GM23338 (cell line): ENCODE measurements around the gene SRSF4. TPM values are rescaled to one million over a fixed set of nuclear protein-coding genes. Genes with fewer than 3 reads are reported as not detected.
A peak's percentile ranks its signal among the peaks of the same experiment; 100 is the strongest.

Experiments used
- ATAC-seq: fragments of 200-7000 bp; cut with Tn5 transposase; 3 replicates; pipeline ENCODE4 v1.9.1; 2020
- DNase-seq: peaks from one replicate; pipeline ENCODE4 v3.0.0-alpha.2; 2015; ENCODE audit warnings: low spot score
- H2AFZ ChIP-seq: fragments of 200-600 bp; sonication (generic); 2 replicates; pipeline ENCODE4 v1.8.0; 2016; ENCODE audit warnings: antibody characterized with exemption, mild to moderate bottlenecking, moderate library complexity
- H3F3A ChIP-seq: fragments of 200-600 bp; sonication (generic); replicated peaks from 2 replicates; pipeline ENCODE4 v1.8.0; 2017; ENCODE audit warnings: antibody characterized with exemption, mixed run types, low read depth
- H3K27ac ChIP-seq: fragments of 200-600 bp; sonication (generic); 2 replicates; pipeline ENCODE4 v1.6.1; 2016; ENCODE audit warnings: low read depth
- H3K27me3 ChIP-seq: fragments of 200-600 bp; sonication (generic); 2 replicates; pipeline ENCODE4 v1.8.0; 2016; ENCODE audit warnings: mild to moderate bottlenecking, mixed run types, moderate library complexity; ENCODE audit not compliant: insufficient read depth
- H3K36me3 ChIP-seq: fragments of 200-600 bp; sonication (generic); 2 replicates; pipeline ENCODE4 v1.8.0; 2016; ENCODE audit warnings: mild to moderate bottlenecking; ENCODE audit not compliant: insufficient read depth
- H3K4me1 ChIP-seq: fragments of 200-600 bp; sonication (generic); 2 replicates; pipeline ENCODE4 v1.8.0; 2016; ENCODE audit warnings: mild to moderate bottlenecking, moderate library complexity; ENCODE audit not compliant: insufficient read depth
- H3K4me2 ChIP-seq: fragments of 200-600 bp; sonication (generic); 2 replicates; pipeline ENCODE4 v1.7.1; 2017; ENCODE audit warnings: mixed run types
- H3K4me3 ChIP-seq: fragments of 200-600 bp; sonication (generic); 2 replicates; pipeline ENCODE4 v1.6.1; 2016; ENCODE audit warnings: mixed run types
- H3K79me2 ChIP-seq: fragments of 200-600 bp; sonication (generic); replicated peaks from 2 replicates; pipeline ENCODE4 v1.8.0; 2017; ENCODE audit warnings: mild to moderate bottlenecking; ENCODE audit not compliant: insufficient read depth
- H3K9me2 ChIP-seq: fragments of 200-600 bp; sonication (generic); 2 replicates; pipeline ENCODE4 v1.8.0; 2017; ENCODE audit not compliant: insufficient read depth
- H4K20me1 ChIP-seq: fragments of 200-600 bp; sonication (generic); replicated peaks from 2 replicates; pipeline ENCODE4 v1.8.0; 2017; ENCODE audit warnings: mild to moderate bottlenecking; ENCODE audit not compliant: insufficient read depth
- H3K27ac Mint-ChIP-seq: 2 replicates; pipeline ENCODE4 v1.8.0; 2020; ENCODE audit warnings: inconsistent platforms, mild to moderate bottlenecking, moderate library complexity, mixed read lengths
- H3K27me3 Mint-ChIP-seq: 3 replicates; pipeline ENCODE4 v1.8.0; 2022; ENCODE audit warnings: low read depth, mild to moderate bottlenecking, moderate library complexity, mixed read lengths, inconsistent platforms; ENCODE audit not compliant: insufficient read depth, poor library complexity
- H3K36me3 Mint-ChIP-seq: 3 replicates; pipeline ENCODE4 v1.8.0; 2021; ENCODE audit warnings: low read depth, mild to moderate bottlenecking, inconsistent platforms, moderate library complexity, mixed read lengths
- H3K4me1 Mint-ChIP-seq: 3 replicates; pipeline ENCODE4 v1.8.0; 2020; ENCODE audit warnings: mild to moderate bottlenecking, inconsistent platforms, mixed read lengths
- H3K4me3 Mint-ChIP-seq: 3 replicates; pipeline ENCODE4 v1.8.0; 2021; ENCODE audit warnings: moderate library complexity, mild to moderate bottlenecking, inconsistent platforms, mixed read lengths
- H3K9me3 Mint-ChIP-seq: 3 replicates; pipeline ENCODE4 v1.8.0; 2020; ENCODE audit warnings: moderate library complexity, mild to moderate bottlenecking, inconsistent platforms, mixed read lengths
- CREB1 ChIP-seq: fragments of 250-450 bp; sonication (Bioruptor Pico); IDR thresholded peaks from 2 replicates; pipeline ENCODE4 v1.5.0; 2020; ENCODE audit warnings: low read depth, mild to moderate bottlenecking, moderate library complexity
- EZH2 ChIP-seq: fragments of 200-600 bp; sonication (generic); IDR thresholded peaks from one replicate; pipeline ENCODE4 v1.8.0; 2017; ENCODE audit warnings: antibody characterized with exemption, mild to moderate bottlenecking, low read depth; ENCODE audit not compliant: unreplicated experiment
- EZH2phosphoT487 ChIP-seq: fragments of 200-600 bp; sonication (generic); IDR thresholded peaks from one replicate; pipeline ENCODE4 v1.8.1; 2018; ENCODE audit warnings: antibody characterized with exemption; ENCODE audit not compliant: unreplicated experiment
- JUNB ChIP-seq: IDR thresholded peaks from one replicate; pipeline ENCODE4 v1.6.1; 2016; ENCODE audit warnings: antibody characterized with exemption; ENCODE audit not compliant: unreplicated experiment
- NANOG ChIP-seq: IDR thresholded peaks from 2 replicates; pipeline ENCODE4 v1.6.1; 2016; ENCODE audit warnings: antibody characterized with exemption, borderline replicate concordance
- POLR2AphosphoS5 ChIP-seq: IDR thresholded peaks from 2 replicates; pipeline ENCODE4 v1.6.1; 2016; ENCODE audit warnings: antibody characterized with exemption, low read depth
- STAT1 ChIP-seq: IDR thresholded peaks from one replicate; pipeline ENCODE4 v1.6.1; 2016; ENCODE audit warnings: antibody characterized with exemption; ENCODE audit not compliant: unreplicated experiment
- ZNF114 ChIP-seq: fragments of 250-450 bp; sonication (Bioruptor Pico); IDR thresholded peaks from 2 replicates; pipeline ENCODE4 v1.5.0; 2020; ENCODE audit warnings: mild to moderate bottlenecking, moderate library complexity
- ZNF331 ChIP-seq: fragments of 250-450 bp; sonication (Bioruptor Pico); IDR thresholded peaks from 2 replicates; pipeline ENCODE4 v1.5.0; 2020; ENCODE audit warnings: low read depth, mild to moderate bottlenecking, moderate library complexity
- polyA plus RNA-seq: library from polyadenylated mRNA; unstranded; fragments of >200 nt; fragmentation: Nextera tagmentation; extraction: Ambion mirVana; gene quantifications from 2 replicates; pipeline ENCODE4 v1.2.1, GENCODE V29; 2016
- total RNA-seq: library from RNA; depleted of rRNA; stranded (reverse); fragments of >200 nt; shearing (Covaris generic); gene quantifications from 2 replicates; pipeline ENCODE4 v1.2.3, GENCODE V29; 2014
- TF ChIP-seq, protein P1 (sequence below): IDR thresholded peaks from 2 replicates; pipeline ENCODE4 v1.6.1; 2016; ENCODE audit warnings: antibody characterized with exemption
- TF ChIP-seq, protein P2 (sequence below): fragments of 250-450 bp; sonication (Bioruptor Pico); IDR thresholded peaks from 2 replicates; pipeline ENCODE4 v1.5.0; 2020; ENCODE audit warnings: mild to moderate bottlenecking, moderate library complexity
- TF ChIP-seq, protein P3 (sequence below), 2 experiments: fragments of 200-600 bp in 1 of 2; sonication (generic) in 1 of 2; conservative IDR thresholded peaks; 2 replicates each; pipeline versions ENCODE4 v1.5.1 to v1.6.1; 2016 to 2017; ENCODE audit warnings: antibody characterized with exemption in 2 of 2, low read depth in 2 of 2, mild to moderate bottlenecking in 2 of 2, moderate library complexity in 1 of 2
- TF ChIP-seq, protein P4 (sequence below): IDR thresholded peaks from one replicate; pipeline ENCODE4 v1.6.1; 2018; ENCODE audit warnings: antibody characterized with exemption; ENCODE audit not compliant: unreplicated experiment

Gene SRSF4
- total and polyA plus RNA-seq, 2 experiments from 2014 or later, result 58.4 to 98.3 TPM

DNA sequence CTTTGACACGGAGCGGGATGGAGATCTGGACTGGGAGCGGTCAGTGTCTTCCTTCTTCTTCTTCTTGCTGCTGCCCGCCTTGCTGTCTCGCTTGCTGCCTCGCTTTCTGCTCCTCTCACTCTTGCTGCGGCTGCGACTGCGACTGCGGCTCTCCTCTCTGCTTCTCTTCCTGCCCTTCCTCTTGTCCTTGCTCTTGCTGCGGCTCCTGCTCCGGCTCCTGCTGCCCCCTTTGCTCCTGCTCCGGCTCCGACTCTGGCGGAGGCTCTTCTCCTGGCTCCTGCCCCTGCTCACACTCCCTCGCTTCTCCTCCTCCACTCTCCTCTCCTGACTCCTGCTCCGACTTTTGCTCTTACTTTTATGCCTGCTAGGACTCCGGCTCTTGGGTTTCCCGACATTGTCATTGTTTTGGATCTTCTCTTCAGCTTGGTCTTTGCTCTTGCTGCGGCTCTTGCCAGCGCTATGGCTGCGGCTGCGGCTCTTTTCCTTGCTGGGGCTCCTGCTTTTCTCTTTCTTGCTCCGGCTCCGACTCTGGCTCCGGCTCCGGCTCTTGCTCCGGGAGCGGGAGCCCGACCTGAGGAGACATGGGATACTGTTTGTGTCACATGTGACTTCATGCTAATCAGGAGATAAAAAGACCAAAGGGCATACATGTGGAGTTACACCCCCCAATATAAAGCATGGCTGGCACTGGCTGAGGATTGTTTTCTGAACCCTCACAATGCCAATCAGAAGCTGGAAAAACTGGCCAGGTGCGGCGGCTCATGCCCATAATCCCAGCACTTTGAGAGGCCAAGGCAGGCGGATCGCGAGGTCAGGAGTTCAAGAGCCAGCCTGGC lies 32.8 kb downstream of the SRSF4 start:
- Mint-ChIP-seq H3K27ac (no peak overlapping the region), H3K9me3 (no peaks in the 10 kb centered on the region; the same call in 2 of the 3 replicates), H3K27me3 (peaks cover 6% of the 10 kb centered on the region), H3K4me1 (no peaks in the 10 kb centered on the region; the same call in 2 of the 3 replicates), H3K36me3 (peaks cover 93% of the 10 kb centered on the region), H3K4me3 (no peak overlapping the region)
- Histone ChIP-seq H3F3A (0 out of 2 replicates have a peak, but pooled peaks cover 13% of the 10 kb centered on the region), H2AFZ (no peak overlapping the region), H3K9me2 (no peaks in the 10 kb centered on the region), H4K20me1 (peaks cover 21% of the 10 kb centered on the region), H3K27me3 (no peaks in the 10 kb centered on the region), H3K27ac (0 out of 2 replicates have a peak overlapping the region, but pooled peaks have one; percentile 69), H3K4me1 (no peaks in the 10 kb centered on the region), H3K79me2 (0 out of 2 replicates have a peak, but pooled peaks cover 2% of the 10 kb centered on the region), H3K4me3 (no peak overlapping the region), H3K4me2 (no peak overlapping the region), H3K36me3 (peaks cover 62% of the 10 kb centered on the region)
- ATAC-seq, result no peak
- TF ChIP-seq, protein P1, sequence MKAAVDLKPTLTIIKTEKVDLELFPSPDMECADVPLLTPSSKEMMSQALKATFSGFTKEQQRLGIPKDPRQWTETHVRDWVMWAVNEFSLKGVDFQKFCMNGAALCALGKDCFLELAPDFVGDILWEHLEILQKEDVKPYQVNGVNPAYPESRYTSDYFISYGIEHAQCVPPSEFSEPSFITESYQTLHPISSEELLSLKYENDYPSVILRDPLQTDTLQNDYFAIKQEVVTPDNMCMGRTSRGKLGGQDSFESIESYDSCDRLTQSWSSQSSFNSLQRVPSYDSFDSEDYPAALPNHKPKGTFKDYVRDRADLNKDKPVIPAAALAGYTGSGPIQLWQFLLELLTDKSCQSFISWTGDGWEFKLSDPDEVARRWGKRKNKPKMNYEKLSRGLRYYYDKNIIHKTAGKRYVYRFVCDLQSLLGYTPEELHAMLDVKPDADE, result no peak
- no peak for TF ChIP-seq JUNB
- no peak for TF ChIP-seq EZH2phosphoT487
- no peak for TF ChIP-seq NANOG
- TF ChIP-seq, protein P2, sequence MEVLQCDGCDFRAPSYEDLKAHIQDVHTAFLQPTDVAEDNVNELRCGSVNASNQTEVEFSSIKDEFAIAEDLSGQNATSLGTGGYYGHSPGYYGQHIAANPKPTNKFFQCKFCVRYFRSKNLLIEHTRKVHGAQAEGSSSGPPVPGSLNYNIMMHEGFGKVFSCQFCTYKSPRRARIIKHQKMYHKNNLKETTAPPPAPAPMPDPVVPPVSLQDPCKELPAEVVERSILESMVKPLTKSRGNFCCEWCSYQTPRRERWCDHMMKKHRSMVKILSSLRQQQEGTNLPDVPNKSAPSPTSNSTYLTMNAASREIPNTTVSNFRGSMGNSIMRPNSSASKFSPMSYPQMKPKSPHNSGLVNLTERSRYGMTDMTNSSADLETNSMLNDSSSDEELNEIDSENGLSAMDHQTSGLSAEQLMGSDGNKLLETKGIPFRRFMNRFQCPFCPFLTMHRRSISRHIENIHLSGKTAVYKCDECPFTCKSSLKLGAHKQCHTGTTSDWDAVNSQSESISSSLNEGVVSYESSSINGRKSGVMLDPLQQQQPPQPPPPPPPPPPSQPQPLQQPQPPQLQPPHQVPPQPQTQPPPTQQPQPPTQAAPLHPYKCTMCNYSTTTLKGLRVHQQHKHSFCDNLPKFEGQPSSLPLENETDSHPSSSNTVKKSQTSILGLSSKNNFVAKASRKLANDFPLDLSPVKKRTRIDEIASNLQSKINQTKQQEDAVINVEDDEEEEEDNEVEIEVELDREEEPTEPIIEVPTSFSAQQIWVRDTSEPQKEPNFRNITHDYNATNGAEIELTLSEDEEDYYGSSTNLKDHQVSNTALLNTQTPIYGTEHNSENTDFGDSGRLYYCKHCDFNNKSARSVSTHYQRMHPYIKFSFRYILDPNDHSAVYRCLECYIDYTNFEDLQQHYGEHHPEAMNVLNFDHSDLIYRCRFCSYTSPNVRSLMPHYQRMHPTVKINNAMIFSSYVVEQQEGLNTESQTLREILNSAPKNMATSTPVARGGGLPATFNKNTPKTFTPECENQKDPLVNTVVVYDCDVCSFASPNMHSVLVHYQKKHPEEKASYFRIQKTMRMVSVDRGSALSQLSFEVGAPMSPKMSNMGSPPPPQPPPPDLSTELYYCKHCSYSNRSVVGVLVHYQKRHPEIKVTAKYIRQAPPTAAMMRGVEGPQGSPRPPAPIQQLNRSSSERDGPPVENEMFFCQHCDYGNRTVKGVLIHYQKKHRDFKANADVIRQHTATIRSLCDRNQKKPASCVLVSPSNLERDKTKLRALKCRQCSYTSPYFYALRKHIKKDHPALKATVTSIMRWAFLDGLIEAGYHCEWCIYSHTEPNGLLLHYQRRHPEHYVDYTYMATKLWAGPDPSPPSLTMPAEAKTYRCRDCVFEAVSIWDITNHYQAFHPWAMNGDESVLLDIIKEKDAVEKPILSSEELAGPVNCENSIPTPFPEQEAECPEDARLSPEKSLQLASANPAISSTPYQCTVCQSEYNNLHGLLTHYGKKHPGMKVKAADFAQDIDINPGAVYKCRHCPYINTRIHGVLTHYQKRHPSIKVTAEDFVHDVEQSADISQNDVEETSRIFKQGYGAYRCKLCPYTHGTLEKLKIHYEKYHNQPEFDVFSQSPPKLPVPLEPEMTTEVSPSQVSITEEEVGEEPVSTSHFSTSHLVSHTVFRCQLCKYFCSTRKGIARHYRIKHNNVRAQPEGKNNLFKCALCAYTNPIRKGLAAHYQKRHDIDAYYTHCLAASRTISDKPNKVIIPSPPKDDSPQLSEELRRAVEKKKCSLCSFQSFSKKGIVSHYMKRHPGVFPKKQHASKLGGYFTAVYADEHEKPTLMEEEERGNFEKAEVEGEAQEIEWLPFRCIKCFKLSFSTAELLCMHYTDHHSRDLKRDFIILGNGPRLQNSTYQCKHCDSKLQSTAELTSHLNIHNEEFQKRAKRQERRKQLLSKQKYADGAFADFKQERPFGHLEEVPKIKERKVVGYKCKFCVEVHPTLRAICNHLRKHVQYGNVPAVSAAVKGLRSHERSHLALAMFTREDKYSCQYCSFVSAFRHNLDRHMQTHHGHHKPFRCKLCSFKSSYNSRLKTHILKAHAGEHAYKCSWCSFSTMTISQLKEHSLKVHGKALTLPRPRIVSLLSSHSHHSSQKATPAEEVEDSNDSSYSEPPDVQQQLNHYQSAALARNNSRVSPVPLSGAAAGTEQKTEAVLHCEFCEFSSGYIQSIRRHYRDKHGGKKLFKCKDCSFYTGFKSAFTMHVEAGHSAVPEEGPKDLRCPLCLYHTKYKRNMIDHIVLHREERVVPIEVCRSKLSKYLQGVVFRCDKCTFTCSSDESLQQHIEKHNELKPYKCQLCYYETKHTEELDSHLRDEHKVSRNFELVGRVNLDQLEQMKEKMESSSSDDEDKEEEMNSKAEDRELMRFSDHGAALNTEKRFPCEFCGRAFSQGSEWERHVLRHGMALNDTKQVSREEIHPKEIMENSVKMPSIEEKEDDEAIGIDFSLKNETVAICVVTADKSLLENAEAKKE (CRISPR knock-in tag), result no peak
- TF ChIP-seq CREB1, result no peak
- TF ChIP-seq POLR2AphosphoS5, result no peak
- TF ChIP-seq STAT1, result no peak
- TF ChIP-seq EZH2, result no peak
- no peak for TF ChIP-seq ZNF114 (CRISPR knock-in tag)
- no peak for TF ChIP-seq ZNF331 (CRISPR knock-in tag)
- TF ChIP-seq, protein P3, sequence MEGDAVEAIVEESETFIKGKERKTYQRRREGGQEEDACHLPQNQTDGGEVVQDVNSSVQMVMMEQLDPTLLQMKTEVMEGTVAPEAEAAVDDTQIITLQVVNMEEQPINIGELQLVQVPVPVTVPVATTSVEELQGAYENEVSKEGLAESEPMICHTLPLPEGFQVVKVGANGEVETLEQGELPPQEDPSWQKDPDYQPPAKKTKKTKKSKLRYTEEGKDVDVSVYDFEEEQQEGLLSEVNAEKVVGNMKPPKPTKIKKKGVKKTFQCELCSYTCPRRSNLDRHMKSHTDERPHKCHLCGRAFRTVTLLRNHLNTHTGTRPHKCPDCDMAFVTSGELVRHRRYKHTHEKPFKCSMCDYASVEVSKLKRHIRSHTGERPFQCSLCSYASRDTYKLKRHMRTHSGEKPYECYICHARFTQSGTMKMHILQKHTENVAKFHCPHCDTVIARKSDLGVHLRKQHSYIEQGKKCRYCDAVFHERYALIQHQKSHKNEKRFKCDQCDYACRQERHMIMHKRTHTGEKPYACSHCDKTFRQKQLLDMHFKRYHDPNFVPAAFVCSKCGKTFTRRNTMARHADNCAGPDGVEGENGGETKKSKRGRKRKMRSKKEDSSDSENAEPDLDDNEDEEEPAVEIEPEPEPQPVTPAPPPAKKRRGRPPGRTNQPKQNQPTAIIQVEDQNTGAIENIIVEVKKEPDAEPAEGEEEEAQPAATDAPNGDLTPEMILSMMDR (conservative IDR thresholded peaks at IDR 0.05; ENCODE audit: low read depth in 2 of 2), result no peak
- TF ChIP-seq, protein P4, sequence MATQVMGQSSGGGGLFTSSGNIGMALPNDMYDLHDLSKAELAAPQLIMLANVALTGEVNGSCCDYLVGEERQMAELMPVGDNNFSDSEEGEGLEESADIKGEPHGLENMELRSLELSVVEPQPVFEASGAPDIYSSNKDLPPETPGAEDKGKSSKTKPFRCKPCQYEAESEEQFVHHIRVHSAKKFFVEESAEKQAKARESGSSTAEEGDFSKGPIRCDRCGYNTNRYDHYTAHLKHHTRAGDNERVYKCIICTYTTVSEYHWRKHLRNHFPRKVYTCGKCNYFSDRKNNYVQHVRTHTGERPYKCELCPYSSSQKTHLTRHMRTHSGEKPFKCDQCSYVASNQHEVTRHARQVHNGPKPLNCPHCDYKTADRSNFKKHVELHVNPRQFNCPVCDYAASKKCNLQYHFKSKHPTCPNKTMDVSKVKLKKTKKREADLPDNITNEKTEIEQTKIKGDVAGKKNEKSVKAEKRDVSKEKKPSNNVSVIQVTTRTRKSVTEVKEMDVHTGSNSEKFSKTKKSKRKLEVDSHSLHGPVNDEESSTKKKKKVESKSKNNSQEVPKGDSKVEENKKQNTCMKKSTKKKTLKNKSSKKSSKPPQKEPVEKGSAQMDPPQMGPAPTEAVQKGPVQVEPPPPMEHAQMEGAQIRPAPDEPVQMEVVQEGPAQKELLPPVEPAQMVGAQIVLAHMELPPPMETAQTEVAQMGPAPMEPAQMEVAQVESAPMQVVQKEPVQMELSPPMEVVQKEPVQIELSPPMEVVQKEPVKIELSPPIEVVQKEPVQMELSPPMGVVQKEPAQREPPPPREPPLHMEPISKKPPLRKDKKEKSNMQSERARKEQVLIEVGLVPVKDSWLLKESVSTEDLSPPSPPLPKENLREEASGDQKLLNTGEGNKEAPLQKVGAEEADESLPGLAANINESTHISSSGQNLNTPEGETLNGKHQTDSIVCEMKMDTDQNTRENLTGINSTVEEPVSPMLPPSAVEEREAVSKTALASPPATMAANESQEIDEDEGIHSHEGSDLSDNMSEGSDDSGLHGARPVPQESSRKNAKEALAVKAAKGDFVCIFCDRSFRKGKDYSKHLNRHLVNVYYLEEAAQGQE, result no peak
- DNase-seq, result no peak
